ENCODE measurements around the gene MIB1.

The MIB1 gene

GRCh38 chr18:21820811-21821143 is 80.2 kb downstream of the MIB1 start:
- no peak for DNase-seq

GRCh38 chr18:21823848-21824247 is 83.3 kb downstream of the MIB1 start:
- peak; percentile 32 for DNase-seq

- DNase-seq: peak; percentile 82
Measured at GRCh38 chr18:21826196-21826595, 85.6 kb downstream of the MIB1 start.

- DNase-seq: peak; percentile 92
Measured at GRCh38 chr18:21826641-21827302, 86.2 kb downstream of the MIB1 start.

GRCh38 chr18:21830532-21830931 is 89.9 kb downstream of the MIB1 start:
- DNase-seq: no peak

- DNase-seq: no peak
Measured at GRCh38 chr18:21831413-21831831, 90.8 kb downstream of the MIB1 start.

GRCh38 chr18:21833604-21834298 is 93.2 kb downstream of the MIB1 start:
- no peak for DNase-seq

GRCh38 chr18:21834299-21834660 is 93.7 kb downstream of the MIB1 start:
- DNase-seq: no peak

- DNase-seq: no peak
Measured at GRCh38 chr18:21841570-21841969, 101.0 kb downstream of the MIB1 start.

GRCh38 chr18:21843341-21843740 is 102.7 kb downstream of the MIB1 start:
- no peak for DNase-seq

GRCh38 chr18:21851327-21851961 is 110.9 kb downstream of the MIB1 start:
- DNase-seq: peak; percentile 21

- DNase-seq: peak; percentile 65
Measured at GRCh38 chr18:21853016-21853415, 112.4 kb downstream of the MIB1 start.

GRCh38 chr18:21853775-21854552 is 113.4 kb downstream of the MIB1 start:
- no peak for DNase-seq

GRCh38 chr18:21855432-21855831 is 114.8 kb downstream of the MIB1 start:
- DNase-seq: no peak

- DNase-seq: no peak
Measured at GRCh38 chr18:21857871-21858270, 117.3 kb downstream of the MIB1 start.

GRCh38 chr18:21858544-21858943 is 118.0 kb downstream of the MIB1 start:
- DNase-seq: no peak

- no peak for DNase-seq
Measured at GRCh38 chr18:21864386-21864785, 123.8 kb downstream of the MIB1 start.

GRCh38 chr18:21865043-21865442 is 124.5 kb downstream of the MIB1 start:
- no peak for DNase-seq

GRCh38 chr18:21868770-21869169 is 128.2 kb downstream of the MIB1 start:
- DNase-seq: no peak

GRCh38 chr18:21889570-21889969 is 149.0 kb downstream of the MIB1 start:
- DNase-seq: no peak

GRCh38 chr18:21894619-21895367 is 154.2 kb downstream of the MIB1 start:
- no peak for DNase-seq

- no peak for DNase-seq
Measured at GRCh38 chr18:21896732-21897336, 156.2 kb downstream of the MIB1 start.

Data from RPMI8226 (cell line).